ENCODE results near the gene TBRG4.

Gene TBRG4

DNA sequence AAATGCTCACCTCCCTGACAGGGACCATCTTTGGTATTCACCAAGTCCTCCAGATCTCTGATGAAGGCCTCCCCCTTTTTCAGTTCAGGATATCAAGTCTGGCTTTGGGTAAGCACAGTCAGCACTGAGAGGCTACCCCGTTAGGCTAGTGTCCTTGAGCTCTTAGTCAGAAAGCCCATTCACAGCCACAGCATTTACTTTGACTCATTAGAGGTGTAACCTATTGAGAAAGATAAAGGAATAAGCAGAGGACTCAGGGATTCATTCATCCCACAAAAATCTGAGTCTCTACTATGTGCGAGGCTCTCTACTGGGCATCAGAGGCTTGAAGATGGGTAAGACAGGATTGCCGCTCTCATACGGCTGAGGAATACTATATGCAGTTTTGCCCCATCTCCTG, 32.1 kb upstream of the TBRG4 start (continued):
- TF ChIP-seq, protein P1, sequence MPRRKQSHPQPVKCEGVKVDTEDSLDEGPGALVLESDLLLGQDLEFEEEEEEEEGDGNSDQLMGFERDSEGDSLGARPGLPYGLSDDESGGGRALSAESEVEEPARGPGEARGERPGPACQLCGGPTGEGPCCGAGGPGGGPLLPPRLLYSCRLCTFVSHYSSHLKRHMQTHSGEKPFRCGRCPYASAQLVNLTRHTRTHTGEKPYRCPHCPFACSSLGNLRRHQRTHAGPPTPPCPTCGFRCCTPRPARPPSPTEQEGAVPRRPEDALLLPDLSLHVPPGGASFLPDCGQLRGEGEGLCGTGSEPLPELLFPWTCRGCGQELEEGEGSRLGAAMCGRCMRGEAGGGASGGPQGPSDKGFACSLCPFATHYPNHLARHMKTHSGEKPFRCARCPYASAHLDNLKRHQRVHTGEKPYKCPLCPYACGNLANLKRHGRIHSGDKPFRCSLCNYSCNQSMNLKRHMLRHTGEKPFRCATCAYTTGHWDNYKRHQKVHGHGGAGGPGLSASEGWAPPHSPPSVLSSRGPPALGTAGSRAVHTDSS (tag by site-specific recombination; IDR thresholded peaks at IDR 0.05), result no peak

DNA sequence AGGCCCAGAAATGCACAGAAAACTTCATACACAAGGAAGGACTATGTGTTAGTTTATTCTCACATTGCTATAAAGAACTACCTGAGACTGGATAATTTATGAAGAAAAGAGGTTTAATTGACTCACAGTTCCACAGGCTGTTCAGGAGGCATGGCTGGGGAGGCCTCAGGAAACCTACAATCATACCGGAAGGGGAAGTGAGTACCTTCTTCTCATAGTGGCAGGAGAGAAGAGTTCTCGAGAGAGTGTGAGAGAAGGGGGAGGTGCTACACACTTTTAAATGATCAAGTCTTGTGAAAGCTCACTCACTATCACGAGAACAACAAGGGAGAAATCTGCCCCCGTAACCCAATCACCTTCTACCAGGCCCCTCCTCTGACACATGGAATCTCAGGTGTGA, 29.3 kb upstream of the TBRG4 start:
- Histone ChIP-seq H3K27ac (ENCODE audit: extremely low read depth, low read depth, low read length) (no peak overlapping the region), H3K4me3 (ENCODE audit: low read depth, low read length) (no peak overlapping the region), H3K4me1 (ENCODE audit: control insufficient read depth, insufficient read depth, low read length) (no peaks in the 10 kb centered on the region), H3K9me3 (ENCODE audit: control insufficient read depth, insufficient read depth, low read depth, low read length) (no peaks in the 10 kb centered on the region), H3K36me3 (ENCODE audit: control insufficient read depth in 2 of 2, insufficient read depth in 1 of 2, low read length in 2 of 2) (no peaks in the 10 kb centered on the region)
- ChIA-PET CTCF (interaction anchor here (0.6 to 2.1 kb wide), 2 partner anchors 30 to 167 kb away, joined by 3 to 7 read pairs; no protein-coding TSS in a partner anchor), POLR2A (no interaction called here)
- TF ChIP-seq, protein P2, sequence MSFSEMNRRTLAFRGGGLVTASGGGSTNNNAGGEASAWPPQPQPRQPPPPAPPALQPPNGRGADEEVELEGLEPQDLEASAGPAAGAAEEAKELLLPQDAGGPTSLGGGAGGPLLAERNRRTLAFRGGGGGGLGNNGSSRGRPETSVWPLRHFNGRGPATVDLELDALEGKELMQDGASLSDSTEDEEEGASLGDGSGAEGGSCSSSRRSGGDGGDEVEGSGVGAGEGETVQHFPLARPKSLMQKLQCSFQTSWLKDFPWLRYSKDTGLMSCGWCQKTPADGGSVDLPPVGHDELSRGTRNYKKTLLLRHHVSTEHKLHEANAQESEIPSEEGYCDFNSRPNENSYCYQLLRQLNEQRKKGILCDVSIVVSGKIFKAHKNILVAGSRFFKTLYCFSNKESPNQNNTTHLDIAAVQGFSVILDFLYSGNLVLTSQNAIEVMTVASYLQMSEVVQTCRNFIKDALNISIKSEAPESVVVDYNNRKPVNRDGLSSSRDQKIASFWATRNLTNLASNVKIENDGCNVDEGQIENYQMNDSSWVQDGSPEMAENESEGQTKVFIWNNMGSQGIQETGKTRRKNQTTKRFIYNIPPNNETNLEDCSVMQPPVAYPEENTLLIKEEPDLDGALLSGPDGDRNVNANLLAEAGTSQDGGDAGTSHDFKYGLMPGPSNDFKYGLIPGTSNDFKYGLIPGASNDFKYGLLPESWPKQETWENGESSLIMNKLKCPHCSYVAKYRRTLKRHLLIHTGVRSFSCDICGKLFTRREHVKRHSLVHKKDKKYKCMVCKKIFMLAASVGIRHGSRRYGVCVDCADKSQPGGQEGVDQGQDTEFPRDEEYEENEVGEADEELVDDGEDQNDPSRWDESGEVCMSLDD (tag by site-specific recombination; IDR thresholded peaks at IDR 0.05), result no peak
- TF ChIP-seq ZNF660 (tag by site-specific recombination; IDR thresholded peaks at IDR 0.05) (no peak), ZNF114 (tag by site-specific recombination; IDR thresholded peaks at IDR 0.05) (no peak), ZNF157 (tag by site-specific recombination; IDR thresholded peaks at IDR 0.05) (no peak), ZNF174 (tag by site-specific recombination; IDR thresholded peaks at IDR 0.05) (no peak), SCRT2 (tag by site-specific recombination; IDR thresholded peaks at IDR 0.05) (no peak), IKZF3 (tag by site-specific recombination; IDR thresholded peaks at IDR 0.05) (no peak), SP2 (tag by site-specific recombination; IDR thresholded peaks at IDR 0.05) (no peak)

DNA sequence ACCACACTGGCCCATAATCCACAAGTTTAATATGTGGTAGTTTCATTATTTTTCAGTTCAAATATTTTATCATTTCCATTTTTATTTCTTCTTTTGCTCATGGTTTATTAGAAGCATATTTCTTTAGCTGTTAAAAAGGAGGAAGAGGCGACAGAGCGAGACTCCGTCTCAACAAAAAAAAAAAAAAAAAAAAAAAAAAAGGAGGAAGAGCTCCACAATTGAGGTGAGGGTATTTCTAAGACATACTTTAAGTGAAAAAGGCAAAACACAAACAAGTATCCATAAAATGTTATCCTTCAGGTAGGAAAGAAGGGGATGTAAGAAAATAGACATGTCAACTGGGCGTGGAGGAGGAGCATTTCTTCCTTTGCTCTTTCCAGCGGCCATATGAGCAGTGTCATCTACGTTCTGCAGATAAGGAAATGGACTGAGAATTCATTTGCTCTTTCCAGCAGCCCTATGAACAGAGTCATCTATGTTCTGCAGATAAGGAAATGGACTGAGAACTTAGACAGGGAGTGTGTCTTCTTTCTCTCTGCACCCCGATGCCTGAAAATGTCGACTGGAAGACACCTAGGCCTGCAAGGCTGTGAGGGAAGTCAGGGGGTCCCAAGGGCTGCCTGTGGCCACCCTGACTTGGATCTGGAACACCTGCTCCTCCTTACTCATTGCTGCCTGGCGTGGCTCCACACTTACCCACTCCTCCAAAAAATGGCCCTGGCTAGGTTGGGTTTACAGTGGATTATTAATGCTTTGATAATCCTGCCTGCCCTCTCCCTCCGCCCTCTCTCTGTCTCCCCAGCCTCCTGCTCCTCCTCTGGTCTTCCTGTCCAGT, 27.2 kb upstream of the TBRG4 start:
- Histone ChIP-seq H3K4me1 (ENCODE audit: control insufficient read depth, insufficient read depth, low read length) (no peaks in the 10 kb centered on the region), H3K27ac (ENCODE audit: extremely low read depth, low read depth, low read length) (no peak overlapping the region), H3K36me3 (ENCODE audit: control insufficient read depth in 2 of 2, insufficient read depth in 1 of 2, low read length in 2 of 2) (no peaks in the 10 kb centered on the region), H3K9me3 (ENCODE audit: control insufficient read depth, insufficient read depth, low read depth, low read length) (no peaks in the 10 kb centered on the region), H3K4me3 (ENCODE audit: low read depth, low read length) (no peak overlapping the region)
- TF ChIP-seq SCRT2 (tag by site-specific recombination; IDR thresholded peaks at IDR 0.05), result no peak
- POLR2A ChIA-PET, result no interaction called here
- CTCF ChIA-PET, result interaction anchor here (0.7 to 6.1 kb wide), 3 partner anchors 165 to 282 kb away, joined by 3 to 159 read pairs (median 4); no protein-coding TSS in a partner anchor

DNA sequence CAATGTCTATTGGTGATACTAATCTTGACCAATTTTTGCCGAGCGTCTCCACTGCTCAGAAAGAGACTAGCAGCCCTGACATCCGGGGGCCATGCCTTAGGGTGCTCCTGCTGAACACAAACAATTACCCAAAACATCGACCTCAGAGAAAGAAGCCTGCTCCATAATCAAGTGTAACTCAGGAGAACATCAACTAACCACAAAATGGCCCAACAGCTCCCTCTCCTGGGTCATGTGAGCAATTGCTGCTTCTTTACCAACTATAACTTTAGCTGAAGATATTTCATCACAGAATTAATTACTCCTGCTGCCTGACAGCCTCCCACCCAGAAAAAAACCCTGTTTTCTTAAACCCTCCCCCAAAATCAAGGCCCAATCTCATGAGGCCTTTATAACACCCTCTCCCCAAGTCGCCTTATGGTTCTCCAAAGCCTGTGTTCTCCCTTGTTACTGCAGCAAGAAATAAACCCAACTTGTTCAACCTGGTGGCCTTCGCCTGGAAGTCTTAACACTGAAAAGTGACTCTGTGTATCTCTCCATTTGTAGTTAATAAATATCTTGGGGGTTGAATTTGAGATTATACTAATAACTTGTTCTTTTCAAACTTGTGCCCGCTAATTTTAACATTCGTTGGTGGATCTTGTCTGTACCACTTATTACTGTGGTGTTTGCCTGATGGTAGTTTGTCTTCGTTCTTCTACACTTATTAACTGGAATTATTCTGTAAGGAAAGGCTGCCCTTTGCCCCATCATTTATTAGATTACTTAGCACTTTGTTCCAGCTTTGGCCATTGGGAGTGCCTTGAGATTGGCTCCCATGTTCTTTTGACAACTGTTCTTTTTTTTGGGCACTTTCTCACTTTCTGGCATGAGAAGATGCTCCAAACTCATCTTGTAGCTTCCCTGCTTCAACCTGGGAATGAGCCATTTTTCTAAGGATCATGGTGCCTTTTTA, 24.9 kb upstream of the TBRG4 start:
- H3K27ac ChIP-seq (ENCODE audit: extremely low read depth, low read depth, low read length), result no peak overlapping the region
- H3K36me3 ChIP-seq (ENCODE audit: control insufficient read depth in 2 of 2, insufficient read depth in 1 of 2, low read length in 2 of 2), result no peaks in the 10 kb centered on the region
- no peaks in the 10 kb centered on the region for H3K4me1 ChIP-seq (ENCODE audit: control insufficient read depth, insufficient read depth, low read length)
- TF ChIP-seq OVOL3 (tag by site-specific recombination; IDR thresholded peaks at IDR 0.05) (no peak), ZNF654 (tag by site-specific recombination; IDR thresholded peaks at IDR 0.05; ENCODE audit: low read depth) (peak; percentile 94), KLF10 (tag by site-specific recombination; IDR thresholded peaks at IDR 0.05) (0 out of 2 replicates have a peak, but pooled peaks have one; percentile 16), ZSCAN23 (tag by site-specific recombination; IDR thresholded peaks at IDR 0.05) (no peak), ZBTB17 (tag by site-specific recombination; IDR thresholded peaks at IDR 0.05) (peak; percentile 76), ZNF391 (tag by site-specific recombination; IDR thresholded peaks at IDR 0.05; ENCODE audit: borderline replicate concordance, low read depth) (no peak), ZNF335 (tag by site-specific recombination; conservative IDR thresholded peaks at IDR 0.05) (0 out of 2 replicates have a peak, but pooled peaks have one; percentile 15)
- TF ChIP-seq, protein P3, sequence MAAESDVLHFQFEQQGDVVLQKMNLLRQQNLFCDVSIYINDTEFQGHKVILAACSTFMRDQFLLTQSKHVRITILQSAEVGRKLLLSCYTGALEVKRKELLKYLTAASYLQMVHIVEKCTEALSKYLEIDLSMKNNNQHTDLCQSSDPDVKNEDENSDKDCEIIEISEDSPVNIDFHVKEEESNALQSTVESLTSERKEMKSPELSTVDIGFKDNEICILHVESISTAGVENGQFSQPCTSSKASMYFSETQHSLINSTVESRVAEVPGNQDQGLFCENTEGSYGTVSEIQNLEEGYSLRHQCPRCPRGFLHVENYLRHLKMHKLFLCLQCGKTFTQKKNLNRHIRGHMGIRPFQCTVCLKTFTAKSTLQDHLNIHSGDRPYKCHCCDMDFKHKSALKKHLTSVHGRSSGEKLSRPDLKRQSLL (tag by site-specific recombination; IDR thresholded peaks at IDR 0.05), result 0 out of 2 replicates have a peak, but pooled peaks have one; percentile 22
- TF ChIP-seq, protein P4, sequence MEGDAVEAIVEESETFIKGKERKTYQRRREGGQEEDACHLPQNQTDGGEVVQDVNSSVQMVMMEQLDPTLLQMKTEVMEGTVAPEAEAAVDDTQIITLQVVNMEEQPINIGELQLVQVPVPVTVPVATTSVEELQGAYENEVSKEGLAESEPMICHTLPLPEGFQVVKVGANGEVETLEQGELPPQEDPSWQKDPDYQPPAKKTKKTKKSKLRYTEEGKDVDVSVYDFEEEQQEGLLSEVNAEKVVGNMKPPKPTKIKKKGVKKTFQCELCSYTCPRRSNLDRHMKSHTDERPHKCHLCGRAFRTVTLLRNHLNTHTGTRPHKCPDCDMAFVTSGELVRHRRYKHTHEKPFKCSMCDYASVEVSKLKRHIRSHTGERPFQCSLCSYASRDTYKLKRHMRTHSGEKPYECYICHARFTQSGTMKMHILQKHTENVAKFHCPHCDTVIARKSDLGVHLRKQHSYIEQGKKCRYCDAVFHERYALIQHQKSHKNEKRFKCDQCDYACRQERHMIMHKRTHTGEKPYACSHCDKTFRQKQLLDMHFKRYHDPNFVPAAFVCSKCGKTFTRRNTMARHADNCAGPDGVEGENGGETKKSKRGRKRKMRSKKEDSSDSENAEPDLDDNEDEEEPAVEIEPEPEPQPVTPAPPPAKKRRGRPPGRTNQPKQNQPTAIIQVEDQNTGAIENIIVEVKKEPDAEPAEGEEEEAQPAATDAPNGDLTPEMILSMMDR (tag by site-specific recombination; IDR thresholded peaks at IDR 0.05), result peak; percentile 61
- ChIA-PET POLR2A (interaction anchor here (0.8 to 1.3 kb wide), 7 partner anchors 25 to 563 kb away, joined by 3 to 13 read pairs (median 3); partner anchors contain the start of genes DDX56, H2AZ2 and TBRG4), CTCF (interaction anchor here (0.5 to 6.1 kb wide), 37 partner anchors 9 to 896 kb away, joined by 3 to 159 read pairs (median 4); no protein-coding TSS in a partner anchor)
- H3K9me3 ChIP-seq (ENCODE audit: control insufficient read depth, insufficient read depth, low read depth, low read length), result no peaks in the 10 kb centered on the region
- no peak overlapping the region for H3K4me3 ChIP-seq (ENCODE audit: low read depth, low read length)

All from HEK293 (cell line).